Measurements from ENCODE around the gene SPG7. TPM values are rescaled to one million over a fixed set of nuclear protein-coding genes. Genes with fewer than 3 reads are reported as not detected.

SPG7 gene
- total RNA-seq, 1 donor from 2014 or later = 73.2 TPM

- Histone ChIP-seq H3K4me3 (ENCODE audit: low read depth, low read length) (no peak overlapping the region), H3K36me3 (ENCODE audit: control insufficient read depth, insufficient read depth, low read length) (peaks cover 6% of the 10 kb centered on the region), H3K27me3 (ENCODE audit: control insufficient read depth, insufficient read depth, low read length) (no peaks in the 10 kb centered on the region)
- DNase-seq (ENCODE audit: low read depth) (no peak), FAIRE-seq (no peak)
- TF ChIP-seq CTCF (IDR thresholded peaks at IDR 0.05; ENCODE audit: insufficient read depth, low read length, severe bottlenecking) = no peak
Measured at GRCh38 chr16:89466920-89467319, 41.3 kb upstream of the SPG7 start.

- no peak for FAIRE-seq
- no peak overlapping the region for H3K4me3 ChIP-seq (ENCODE audit: low read depth, low read length)
Measured at GRCh38 chr16:89467382-89467781, 40.8 kb upstream of the SPG7 start.

GRCh38 chr16:89472711-89473075 is 35.5 kb upstream of the SPG7 start:
- FAIRE-seq (no peak), DNase-seq (ENCODE audit: low read depth) (no peak)
- peaks cover 4% of the 10 kb centered on the region for H3K36me3 ChIP-seq (ENCODE audit: control insufficient read depth, insufficient read depth, low read length)
- no peak for TF ChIP-seq CTCF (IDR thresholded peaks at IDR 0.05; ENCODE audit: insufficient read depth, low read length, severe bottlenecking)
- no peaks in the 10 kb centered on the region for H3K27me3 ChIP-seq (ENCODE audit: control insufficient read depth, insufficient read depth, low read length)
- no peak overlapping the region for H3K4me3 ChIP-seq (ENCODE audit: low read depth, low read length)

More at GRCh38 chr16:89467382-89467781, 40.8 kb upstream of the SPG7 start:
- DNase-seq (ENCODE audit: low read depth) = no peak
- TF ChIP-seq CTCF (IDR thresholded peaks at IDR 0.05; ENCODE audit: insufficient read depth, low read length, severe bottlenecking) = no peak
- Histone ChIP-seq H3K36me3 (ENCODE audit: control insufficient read depth, insufficient read depth, low read length) (peaks cover 6% of the 10 kb centered on the region), H3K27me3 (ENCODE audit: control insufficient read depth, insufficient read depth, low read length) (no peaks in the 10 kb centered on the region)

GRCh38 chr16:89473136-89473712 is 35.0 kb upstream of the SPG7 start:
- Histone ChIP-seq H3K36me3 (ENCODE audit: control insufficient read depth, insufficient read depth, low read length) (peaks cover 4% of the 10 kb centered on the region), H3K4me3 (ENCODE audit: low read depth, low read length) (no peak overlapping the region), H3K27me3 (ENCODE audit: control insufficient read depth, insufficient read depth, low read length) (no peaks in the 10 kb centered on the region)
- no peak for TF ChIP-seq CTCF (IDR thresholded peaks at IDR 0.05; ENCODE audit: insufficient read depth, low read length, severe bottlenecking)
- DNase-seq (ENCODE audit: low read depth) = no peak
- no peak for FAIRE-seq

GRCh38 chr16:89473791-89474414 is 34.3 kb upstream of the SPG7 start:
- Histone ChIP-seq H3K4me3 (ENCODE audit: low read depth, low read length) (no peak overlapping the region), H3K27me3 (ENCODE audit: control insufficient read depth, insufficient read depth, low read length) (no peaks in the 10 kb centered on the region), H3K36me3 (ENCODE audit: control insufficient read depth, insufficient read depth, low read length) (peaks cover 2% of the 10 kb centered on the region)
- no peak for TF ChIP-seq CTCF (IDR thresholded peaks at IDR 0.05; ENCODE audit: insufficient read depth, low read length, severe bottlenecking)
- DNase-seq (ENCODE audit: low read depth) = peak; percentile 82
- no peak for FAIRE-seq

- DNase-seq (ENCODE audit: low read depth) = no peak
- FAIRE-seq = no peak
- Histone ChIP-seq H3K27me3 (ENCODE audit: control insufficient read depth, insufficient read depth, low read length) (no peaks in the 10 kb centered on the region), H3K36me3 (ENCODE audit: control insufficient read depth, insufficient read depth, low read length) (no peaks in the 10 kb centered on the region), H3K4me3 (ENCODE audit: low read depth, low read length) (no peak overlapping the region)
- TF ChIP-seq CTCF (IDR thresholded peaks at IDR 0.05; ENCODE audit: insufficient read depth, low read length, severe bottlenecking) = no peak
Measured at GRCh38 chr16:89475144-89475543, 33.1 kb upstream of the SPG7 start.

Measured in bronchial epithelial cell (primary cell).